Activated CD8-positive, alpha-beta memory T cell treated with anti-CD3 and anti-CD28 coated beads, Interleukin-2, amount 50 U/mL, for 1 hour (primary cell): Measurements from ENCODE around the gene CAPN5.
A peak's percentile ranks its signal among the peaks of the same experiment; 100 is the strongest.
"Not testable (repeated sequence)": the region's sequence is repeated elsewhere in the genome, so short reads cannot be mapped to it uniquely, and the experiment has no call there.

Experiments used
- DNase-seq: peaks from one replicate; pipeline ENCODE4 v3.0.0-alpha.2; 2020; ENCODE audit errors: extremely low read depth

Gene CAPN5

DNA sequence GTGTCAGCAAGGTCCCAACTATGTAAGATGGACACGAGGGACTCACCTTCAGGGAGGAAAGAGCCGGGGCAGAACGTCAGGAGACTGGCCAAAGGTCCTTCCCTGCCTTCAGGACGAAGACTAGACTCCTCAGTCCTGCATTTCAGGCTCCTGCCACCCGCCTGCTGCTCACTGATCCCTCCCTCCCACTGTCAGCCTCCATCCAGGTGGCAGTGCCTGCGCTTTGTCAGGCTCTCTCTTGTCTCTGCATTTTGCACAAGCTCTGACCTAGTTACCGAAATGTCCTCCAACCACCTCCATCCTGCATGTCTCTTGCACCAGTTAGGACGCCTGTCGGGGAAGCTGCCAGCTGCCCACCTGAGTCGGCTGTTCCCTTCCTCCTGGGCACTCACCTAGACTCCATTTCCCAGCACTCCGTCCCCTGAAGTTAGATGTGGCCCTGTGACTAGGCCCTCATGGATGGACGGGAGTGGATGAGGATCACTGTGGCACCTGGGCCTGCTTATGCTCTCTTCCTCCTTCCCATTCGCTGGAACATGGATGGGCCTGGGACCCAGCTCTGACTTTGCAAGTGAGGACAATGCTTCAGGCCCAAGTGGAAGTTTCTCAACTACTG, 24.6 kb upstream of the CAPN5 start:
- no peak for DNase-seq

DNA sequence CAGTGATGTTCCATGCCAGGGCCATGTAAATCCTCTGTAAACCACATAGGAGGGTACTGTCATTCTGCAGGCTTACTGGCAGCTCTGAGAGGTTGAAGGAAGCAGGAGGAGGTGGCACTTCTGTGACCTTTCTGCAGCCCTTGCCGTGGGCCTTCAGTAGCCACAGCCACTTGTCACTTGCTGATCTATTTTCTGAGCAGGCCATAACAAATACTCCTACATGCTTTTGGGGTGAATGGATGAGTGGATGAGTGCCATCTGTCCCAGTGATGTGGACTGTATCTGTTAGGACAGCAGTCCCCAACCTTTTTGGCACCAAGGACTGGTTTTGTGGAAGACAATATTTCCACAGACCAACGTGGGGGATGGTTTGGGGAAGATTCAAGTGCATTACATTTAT, 22.4 kb upstream of the CAPN5 start:
- DNase-seq = no peak

GRCh38 chr11:77044886-77045285, 21.9 kb upstream of the CAPN5 start:
- DNase-seq = no peak

- no peak for DNase-seq
Measured at GRCh38 chr11:77046060-77046501, 20.7 kb upstream of the CAPN5 start.

GRCh38 chr11:77047007-77047927, 19.5 kb upstream of the CAPN5 start:
- peak; percentile 73 for DNase-seq

- DNase-seq = not testable (repeated sequence)
Measured at GRCh38 chr11:77047928-77048446, 18.8 kb upstream of the CAPN5 start.

DNA sequence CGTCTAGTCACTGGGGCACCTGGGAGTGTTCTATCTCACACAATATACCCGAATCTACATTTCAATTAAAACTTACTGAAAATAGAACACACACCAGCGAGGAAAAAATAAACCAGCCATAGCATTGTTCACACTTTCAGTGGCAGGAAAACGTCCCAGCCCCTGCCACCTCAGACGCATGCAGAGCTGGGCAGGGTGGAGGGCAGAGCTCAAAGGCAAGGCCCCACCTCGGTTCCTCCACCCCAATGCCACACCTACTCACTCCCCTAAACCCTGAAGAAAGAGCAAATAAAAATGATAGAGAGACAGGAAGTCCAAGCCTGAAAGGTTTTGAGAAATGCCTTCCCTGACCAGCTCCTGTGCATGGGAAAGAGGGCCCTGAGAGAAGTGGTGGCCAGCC, 17.7 kb upstream of the CAPN5 start:
- DNase-seq = no peak

DNA sequence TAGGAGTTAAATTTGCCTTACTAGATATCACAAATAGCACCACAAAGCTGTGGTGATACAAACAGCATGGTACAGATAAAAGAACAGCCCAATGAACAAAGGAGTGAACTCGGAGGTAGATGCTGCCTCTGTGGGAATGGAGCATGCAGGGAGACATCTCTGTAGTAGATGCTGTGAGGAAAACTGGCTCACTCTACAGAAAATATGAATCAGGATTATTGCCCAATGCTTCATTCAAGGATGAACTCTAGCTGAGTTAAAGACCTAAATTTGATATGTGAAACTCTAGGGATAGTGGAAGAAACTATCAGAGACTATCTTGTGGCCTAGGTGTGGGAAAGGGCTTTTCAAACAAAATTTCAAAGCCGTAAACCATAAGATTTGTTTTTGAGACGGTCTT, 15.3 kb upstream of the CAPN5 start:
- no peak for DNase-seq

DNA sequence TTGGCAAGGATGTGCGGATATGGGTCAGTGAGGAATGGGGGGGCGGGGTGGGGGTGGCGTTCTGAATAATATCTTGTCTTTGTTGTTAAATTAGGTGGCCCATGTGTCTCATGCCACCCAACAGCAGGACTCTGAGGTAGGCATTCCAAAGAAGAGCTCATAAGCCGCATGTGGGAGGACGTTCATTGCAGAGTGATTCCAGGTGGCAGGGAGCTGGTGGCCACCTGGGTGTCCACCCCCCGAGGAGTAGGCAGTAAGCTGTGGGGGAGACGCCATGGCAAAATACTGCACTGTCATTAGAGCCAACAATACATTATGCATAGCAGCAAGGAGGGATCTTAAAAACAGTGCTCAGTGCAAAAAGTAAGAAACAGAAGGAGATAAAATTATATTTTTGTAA, 14.3 kb upstream of the CAPN5 start:
- no peak for DNase-seq

- no peak for DNase-seq
Measured at GRCh38 chr11:77053217-77054015, 13.4 kb upstream of the CAPN5 start.

- DNase-seq = no peak
Measured at GRCh38 chr11:77054084-77054483, 12.7 kb upstream of the CAPN5 start.

GRCh38 chr11:77055101-77055561, 11.6 kb upstream of the CAPN5 start:
- no peak for DNase-seq

DNA sequence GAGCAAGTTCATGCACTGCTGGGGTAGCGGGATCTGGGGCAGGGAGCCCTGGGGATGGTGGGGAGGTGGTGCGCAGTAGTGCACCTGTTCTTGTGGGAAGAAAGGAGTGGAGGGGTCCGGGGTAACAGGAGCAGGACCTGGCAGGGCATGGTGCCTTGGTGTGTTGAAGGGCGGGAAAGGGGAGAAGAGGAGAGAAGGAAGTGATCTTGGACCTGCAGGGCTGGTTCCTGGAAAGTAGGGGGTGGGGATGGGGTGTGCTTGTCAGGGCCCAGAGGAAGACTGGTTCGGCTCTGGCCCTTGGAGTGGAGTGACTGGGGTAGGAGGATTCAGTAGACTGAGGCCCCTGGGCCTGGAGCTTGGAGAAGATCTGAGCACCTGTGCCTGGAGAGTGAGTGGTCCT, 10.9 kb upstream of the CAPN5 start:
- DNase-seq = no peak

DNA sequence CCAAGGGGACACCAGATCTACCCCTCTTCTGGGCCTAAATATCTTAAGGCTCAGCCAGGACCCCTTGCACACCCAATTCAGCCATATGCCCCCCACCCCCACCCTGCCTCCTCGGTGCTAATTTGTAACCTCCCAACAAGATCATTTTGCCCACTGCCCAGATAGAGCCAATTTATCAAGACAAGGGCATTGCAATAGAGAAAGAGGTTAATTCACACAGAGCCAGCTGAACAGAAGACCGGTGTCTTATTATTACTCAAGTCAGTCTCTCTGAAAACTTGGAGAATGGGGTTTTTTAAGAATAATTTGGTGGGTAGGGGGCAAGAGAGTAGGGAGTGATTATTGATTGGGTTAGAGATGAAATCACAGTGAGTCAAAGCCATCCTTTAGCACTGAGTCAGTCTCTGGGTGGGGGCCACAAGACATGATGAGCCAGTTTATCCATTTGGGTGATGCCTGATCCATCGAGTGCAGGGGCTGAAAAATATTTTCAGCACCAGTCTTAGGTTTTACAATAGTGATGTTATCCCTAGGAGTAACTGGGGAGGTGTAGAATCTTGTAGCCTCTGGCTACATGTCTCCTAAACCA, 9.9 kb upstream of the CAPN5 start:
- no peak for DNase-seq

DNA sequence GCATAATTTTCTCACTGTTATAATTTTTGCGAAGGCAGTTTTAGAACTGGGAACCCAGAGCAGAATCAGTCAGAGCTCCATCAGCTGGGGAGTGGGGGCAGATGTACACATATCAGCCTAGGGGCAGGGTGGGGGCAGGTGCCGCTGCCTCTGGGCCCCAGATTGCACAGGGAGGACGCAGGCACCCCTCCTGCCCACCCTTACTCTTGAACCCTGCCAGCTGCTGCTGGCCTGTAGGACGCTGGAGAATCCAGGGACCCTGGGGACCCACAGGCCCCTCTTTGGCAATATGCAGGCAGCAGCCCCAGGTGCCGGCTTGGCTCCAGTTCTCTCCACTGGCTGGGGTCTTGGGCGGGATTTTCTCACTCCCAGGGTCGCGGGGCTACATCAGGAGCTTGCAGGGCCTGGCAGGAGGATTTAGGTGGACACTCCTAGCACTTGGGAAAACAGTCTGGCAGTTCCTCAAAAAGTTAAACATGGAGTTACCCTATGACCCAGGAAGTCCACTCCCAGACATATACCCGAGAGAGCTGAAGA, 8.8 kb upstream of the CAPN5 start:
- no peak for DNase-seq

DNA sequence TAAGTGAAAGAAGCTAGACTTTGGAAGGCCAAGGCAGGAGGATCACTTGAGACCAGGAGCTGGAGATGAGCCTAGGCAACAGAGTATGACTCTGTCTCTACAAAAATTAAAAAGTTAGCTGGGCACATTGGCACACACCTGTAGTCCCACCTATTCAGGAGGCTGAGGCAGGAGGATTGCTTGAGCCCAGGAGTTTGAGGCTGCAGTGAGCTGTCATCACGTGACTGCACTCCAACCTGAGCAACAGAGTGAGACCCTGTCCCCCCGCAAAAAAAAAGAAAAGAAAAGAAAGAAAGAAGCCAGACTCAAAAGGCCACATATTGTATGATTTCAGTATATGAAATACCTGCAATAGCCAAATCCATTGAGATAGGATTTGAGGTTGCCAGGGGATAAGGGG, 7.9 kb upstream of the CAPN5 start:
- DNase-seq = no peak

DNA sequence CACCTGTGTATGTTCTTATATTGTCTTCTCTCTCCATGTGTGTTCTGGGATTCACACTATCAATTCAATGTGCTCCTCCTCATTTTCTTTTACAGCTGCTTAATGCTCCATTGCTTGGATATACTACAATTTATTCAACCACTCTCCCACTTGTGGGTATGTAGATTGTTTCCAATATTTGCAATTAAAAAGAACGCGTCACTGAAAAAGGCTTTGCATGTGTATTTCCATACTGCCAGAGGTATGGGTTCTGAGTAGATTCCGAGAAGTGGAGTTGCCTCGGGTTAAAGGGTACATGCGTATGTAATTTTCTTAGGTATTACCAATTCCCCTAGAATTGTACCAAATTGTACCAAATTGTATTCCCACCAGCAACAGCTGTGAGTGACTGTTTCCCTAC, 7.0 kb upstream of the CAPN5 start:
- DNase-seq = no peak

DNA sequence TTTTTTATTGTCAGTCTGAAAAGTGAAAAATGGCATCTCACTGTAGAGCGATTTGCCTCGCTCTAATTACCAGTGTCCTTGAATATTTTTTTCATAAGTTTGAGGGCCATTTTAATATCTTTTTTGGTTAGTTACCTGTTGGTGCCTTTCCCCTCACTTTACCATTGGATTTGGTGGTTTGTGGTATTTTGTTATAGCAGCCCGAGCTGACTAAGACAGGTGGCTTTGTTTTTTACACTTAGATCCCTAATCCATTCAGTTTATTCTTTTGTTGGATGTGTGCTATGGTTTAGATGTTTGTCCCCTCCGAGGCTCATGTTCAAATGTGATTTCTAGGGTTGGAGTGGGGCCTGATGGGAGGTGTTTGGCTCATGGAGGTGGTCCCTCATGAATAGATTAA, 6.5 kb upstream of the CAPN5 start:
- DNase-seq = no peak

GRCh38 chr11:77061258-77061657, 5.5 kb upstream of the CAPN5 start:
- not testable (repeated sequence) for DNase-seq

DNA sequence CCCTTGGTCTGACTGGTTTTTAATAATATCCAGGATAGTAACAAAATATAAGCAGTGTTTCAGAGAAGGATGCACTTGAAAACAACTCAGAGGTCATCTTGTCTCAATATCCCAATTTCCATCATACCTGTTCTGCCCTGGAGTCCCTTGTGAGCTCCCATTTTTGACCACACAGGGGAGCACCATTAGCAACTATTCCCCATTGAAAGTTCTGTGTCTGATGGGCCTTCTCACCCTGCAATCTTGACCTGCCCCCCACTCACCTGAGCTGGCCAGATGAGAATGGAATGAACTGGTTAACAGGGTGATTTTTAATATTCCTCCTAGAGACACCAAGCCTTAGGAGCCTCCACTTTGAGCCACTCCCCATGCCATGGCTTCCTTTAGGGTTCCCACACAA, 3.8 kb upstream of the CAPN5 start:
- DNase-seq = no peak

- DNase-seq = no peak
Measured at GRCh38 chr11:77063407-77063806, 3.4 kb upstream of the CAPN5 start.
